ENCODE data around the gene EXOSC5. TPM values are rescaled to one million over a fixed set of nuclear protein-coding genes. Genes with fewer than 3 reads are reported as not detected.

The EXOSC5 gene
- total and polyA plus RNA-seq, 2 of the 13 experiments (the other 11 are each of a cell fraction or from before 2014, with no cell fraction given): 24.1 to 26.5 TPM

DNA sequence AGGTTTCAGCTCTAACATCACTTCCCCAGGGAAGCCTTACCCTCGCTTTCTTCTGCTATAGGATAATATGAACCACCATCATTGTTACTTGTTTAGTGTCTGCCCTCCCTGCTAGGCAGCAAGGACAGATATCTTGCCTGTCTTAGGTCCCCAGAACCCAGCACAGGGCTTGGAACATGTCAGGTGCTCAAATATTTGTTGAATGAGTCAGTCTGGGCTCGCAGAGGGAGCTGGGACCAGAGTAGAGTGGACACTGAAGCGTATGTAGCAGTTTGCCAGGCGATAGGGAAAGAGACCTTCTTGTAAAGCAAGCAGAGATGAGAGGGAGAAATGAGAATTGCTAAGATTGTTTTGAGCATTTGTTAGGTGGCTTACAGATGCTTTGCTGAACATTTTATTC, 12.1 kb upstream of the EXOSC5 start (continued):
- TF ChIP-seq, protein P1, sequence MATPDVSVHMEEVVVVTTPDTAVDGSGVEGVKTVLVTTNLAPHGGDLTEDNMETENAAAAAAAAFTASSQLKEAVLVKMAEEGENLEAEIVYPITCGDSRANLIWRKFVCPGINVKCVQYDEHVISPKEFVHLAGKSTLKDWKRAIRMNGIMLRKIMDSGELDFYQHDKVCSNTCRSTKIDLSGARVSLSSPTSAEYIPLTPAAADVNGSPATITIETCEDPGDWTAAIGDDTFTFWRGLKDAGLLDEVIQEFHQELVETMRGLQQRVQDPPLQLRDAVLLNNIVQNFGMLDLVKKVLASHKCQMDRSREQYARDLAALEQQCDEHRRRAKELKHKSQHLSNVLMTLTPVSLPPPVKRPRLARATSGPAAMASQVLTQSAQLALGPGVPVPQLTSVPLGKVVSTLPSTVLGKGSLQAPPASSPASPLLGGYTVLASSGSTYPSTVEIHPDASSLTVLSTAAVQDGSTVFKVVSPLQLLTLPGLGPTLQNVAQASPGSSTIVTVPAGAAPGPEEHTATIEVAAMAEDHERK (CRISPR knock-in tag; IDR thresholded peaks at IDR 0.05; ENCODE audit: low read depth): no peak
- peak; percentile 56; the same call in 1 of the 2 replicates for TF ChIP-seq ZNF292 (CRISPR knock-in tag; IDR thresholded peaks at IDR 0.05; ENCODE audit: borderline replicate concordance, low read depth)
- TF ChIP-seq FOXA3 (CRISPR knock-in tag; IDR thresholded peaks at IDR 0.05): peak; percentile 35; the same call in 1 of the 2 replicates
- TF ChIP-seq, protein P2, sequence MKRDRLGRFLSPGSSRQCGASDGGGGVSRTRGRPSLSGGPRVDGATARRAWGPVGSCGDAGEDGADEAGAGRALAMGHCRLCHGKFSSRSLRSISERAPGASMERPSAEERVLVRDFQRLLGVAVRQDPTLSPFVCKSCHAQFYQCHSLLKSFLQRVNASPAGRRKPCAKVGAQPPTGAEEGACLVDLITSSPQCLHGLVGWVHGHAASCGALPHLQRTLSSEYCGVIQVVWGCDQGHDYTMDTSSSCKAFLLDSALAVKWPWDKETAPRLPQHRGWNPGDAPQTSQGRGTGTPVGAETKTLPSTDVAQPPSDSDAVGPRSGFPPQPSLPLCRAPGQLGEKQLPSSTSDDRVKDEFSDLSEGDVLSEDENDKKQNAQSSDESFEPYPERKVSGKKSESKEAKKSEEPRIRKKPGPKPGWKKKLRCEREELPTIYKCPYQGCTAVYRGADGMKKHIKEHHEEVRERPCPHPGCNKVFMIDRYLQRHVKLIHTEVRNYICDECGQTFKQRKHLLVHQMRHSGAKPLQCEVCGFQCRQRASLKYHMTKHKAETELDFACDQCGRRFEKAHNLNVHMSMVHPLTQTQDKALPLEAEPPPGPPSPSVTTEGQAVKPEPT (CRISPR knock-in tag; IDR thresholded peaks at IDR 0.05; ENCODE audit: low read depth): no peak
- peak; percentile 70 for TF ChIP-seq XRCC5 (optimal IDR thresholded peaks at IDR 0.05; ENCODE audit: low read length)
- 0 out of 2 replicates have a peak, but pooled peaks have one; percentile 21 for TF ChIP-seq ZNF501 (CRISPR knock-in tag; IDR thresholded peaks at IDR 0.05)
- TF ChIP-seq RXRB (CRISPR knock-in tag; IDR thresholded peaks at IDR 0.05; ENCODE audit: borderline replicate concordance): peak; percentile 24; the same call in 1 of the 2 replicates
- TF ChIP-seq SMYD3 (CRISPR knock-in tag; IDR thresholded peaks at IDR 0.05): no peak
- TF ChIP-seq SALL1 (CRISPR knock-in tag; IDR thresholded peaks at IDR 0.05): peak; percentile 19; the same call in 1 of the 2 replicates
- TF ChIP-seq ARNT2 (CRISPR knock-in tag; IDR thresholded peaks at IDR 0.05; ENCODE audit: low read depth): no peak
- TF ChIP-seq DPF2 (CRISPR knock-in tag; IDR thresholded peaks at IDR 0.05; ENCODE audit: borderline replicate concordance, low read depth): peak; percentile 55; the same call in 1 of the 2 replicates
- no peak for TF ChIP-seq FOXA1 (IDR thresholded peaks at IDR 0.05)
- peak; percentile 43; the same call in 1 of the 2 replicates for TF ChIP-seq FOXA1 (CRISPR knock-in tag; IDR thresholded peaks at IDR 0.05)
- no peak for TF ChIP-seq ZBTB7A (CRISPR knock-in tag; IDR thresholded peaks at IDR 0.05)
- TF ChIP-seq, protein P3, sequence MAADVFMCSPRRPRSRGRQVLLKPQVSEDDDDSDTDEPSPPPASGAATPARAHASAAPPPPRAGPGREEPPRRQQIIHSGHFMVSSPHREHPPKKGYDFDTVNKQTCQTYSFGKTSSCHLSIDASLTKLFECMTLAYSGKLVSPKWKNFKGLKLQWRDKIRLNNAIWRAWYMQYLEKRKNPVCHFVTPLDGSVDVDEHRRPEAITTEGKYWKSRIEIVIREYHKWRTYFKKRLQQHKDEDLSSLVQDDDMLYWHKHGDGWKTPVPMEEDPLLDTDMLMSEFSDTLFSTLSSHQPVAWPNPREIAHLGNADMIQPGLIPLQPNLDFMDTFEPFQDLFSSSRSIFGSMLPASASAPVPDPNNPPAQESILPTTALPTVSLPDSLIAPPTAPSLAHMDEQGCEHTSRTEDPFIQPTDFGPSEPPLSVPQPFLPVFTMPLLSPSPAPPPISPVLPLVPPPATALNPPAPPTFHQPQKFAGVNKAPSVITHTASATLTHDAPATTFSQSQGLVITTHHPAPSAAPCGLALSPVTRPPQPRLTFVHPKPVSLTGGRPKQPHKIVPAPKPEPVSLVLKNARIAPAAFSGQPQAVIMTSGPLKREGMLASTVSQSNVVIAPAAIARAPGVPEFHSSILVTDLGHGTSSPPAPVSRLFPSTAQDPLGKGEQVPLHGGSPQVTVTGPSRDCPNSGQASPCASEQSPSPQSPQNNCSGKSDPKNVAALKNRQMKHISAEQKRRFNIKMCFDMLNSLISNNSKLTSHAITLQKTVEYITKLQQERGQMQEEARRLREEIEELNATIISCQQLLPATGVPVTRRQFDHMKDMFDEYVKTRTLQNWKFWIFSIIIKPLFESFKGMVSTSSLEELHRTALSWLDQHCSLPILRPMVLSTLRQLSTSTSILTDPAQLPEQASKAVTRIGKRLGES (CRISPR knock-in tag; IDR thresholded peaks at IDR 0.05; ENCODE audit: borderline replicate concordance): no peak
- no peak for TF ChIP-seq ZNF563 (CRISPR knock-in tag; IDR thresholded peaks at IDR 0.05)
- TF ChIP-seq, protein P4, sequence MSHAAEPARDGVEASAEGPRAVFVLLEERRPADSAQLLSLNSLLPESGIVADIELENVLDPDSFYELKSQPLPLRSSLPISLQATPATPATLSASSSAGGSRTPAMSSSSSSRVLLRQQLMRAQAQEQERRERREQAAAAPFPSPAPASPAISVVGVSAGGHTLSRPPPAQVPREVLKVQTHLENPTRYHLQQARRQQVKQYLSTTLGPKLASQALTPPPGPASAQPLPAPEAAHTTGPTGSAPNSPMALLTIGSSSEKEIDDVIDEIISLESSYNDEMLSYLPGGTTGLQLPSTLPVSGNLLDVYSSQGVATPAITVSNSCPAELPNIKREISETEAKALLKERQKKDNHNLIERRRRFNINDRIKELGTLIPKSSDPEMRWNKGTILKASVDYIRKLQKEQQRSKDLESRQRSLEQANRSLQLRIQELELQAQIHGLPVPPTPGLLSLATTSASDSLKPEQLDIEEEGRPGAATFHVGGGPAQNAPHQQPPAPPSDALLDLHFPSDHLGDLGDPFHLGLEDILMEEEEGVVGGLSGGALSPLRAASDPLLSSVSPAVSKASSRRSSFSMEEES (CRISPR knock-in tag; IDR thresholded peaks at IDR 0.05): peak; percentile 84
- TF ChIP-seq KDM5A (IDR thresholded peaks at IDR 0.05; ENCODE audit: borderline replicate concordance, low read length): no peak
- no peak for TF ChIP-seq AGO1 (IDR thresholded peaks at IDR 0.05; ENCODE audit: low read depth, low read length, poor library complexity, severe bottlenecking)
- TF ChIP-seq ZNF878 (CRISPR knock-in tag; IDR thresholded peaks at IDR 0.05): 0 out of 2 replicates have a peak, but pooled peaks have one; percentile 41
- 0 out of 2 replicates have a peak, but pooled peaks have one; percentile 4 for TF ChIP-seq ETV5 (CRISPR knock-in tag; IDR thresholded peaks at IDR 0.05; ENCODE audit: borderline replicate concordance)
